HG03280 (cell line): ENCODE measurements around the gene LRP4.

Source experiments
- ATAC-seq: cut with Tn5 transposase; IDR thresholded peaks from one replicate; pipeline ENCODE4 v1.9.1; 2021; ENCODE audit warnings: mild to moderate bottlenecking, moderate library complexity; ENCODE audit not compliant: unreplicated experiment

The LRP4 gene

DNA sequence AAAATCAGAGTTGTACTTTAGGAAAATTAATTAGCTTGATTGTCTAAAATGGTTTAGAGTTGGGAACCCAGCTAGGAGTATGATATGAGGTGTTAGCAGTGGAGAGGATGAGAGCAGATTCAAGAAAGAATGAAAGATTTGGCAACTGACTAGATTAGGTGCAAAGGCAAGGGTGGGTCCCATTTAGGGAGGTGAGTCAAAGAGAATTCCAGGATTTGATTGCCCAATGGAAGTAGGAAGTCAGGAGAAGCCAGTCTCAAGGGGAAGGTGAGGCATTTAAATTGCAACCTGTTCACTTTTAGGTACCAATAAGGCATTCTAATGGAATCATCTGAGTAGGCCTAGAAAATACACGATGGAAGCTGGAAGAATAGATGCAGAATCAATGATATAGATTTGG is 68.7 kb downstream of the LRP4 start:
- no peak for ATAC-seq

DNA sequence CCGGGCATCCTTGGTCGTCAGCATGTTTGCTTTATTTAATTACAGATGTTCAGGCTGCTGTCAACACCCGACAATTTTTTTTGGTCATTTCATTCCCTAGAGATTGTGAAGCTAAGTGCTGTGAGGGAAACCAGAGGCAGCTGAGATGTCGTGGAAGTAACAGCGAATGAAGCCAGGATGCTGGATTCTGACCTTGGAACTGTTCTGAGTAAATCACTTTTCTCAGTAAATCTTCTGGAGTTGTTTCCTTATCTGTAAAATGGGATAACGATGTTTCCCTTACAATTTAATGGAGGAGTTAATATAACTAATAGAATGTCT is 71.9 kb downstream of the LRP4 start:
- ATAC-seq, result peak; percentile 3

DNA sequence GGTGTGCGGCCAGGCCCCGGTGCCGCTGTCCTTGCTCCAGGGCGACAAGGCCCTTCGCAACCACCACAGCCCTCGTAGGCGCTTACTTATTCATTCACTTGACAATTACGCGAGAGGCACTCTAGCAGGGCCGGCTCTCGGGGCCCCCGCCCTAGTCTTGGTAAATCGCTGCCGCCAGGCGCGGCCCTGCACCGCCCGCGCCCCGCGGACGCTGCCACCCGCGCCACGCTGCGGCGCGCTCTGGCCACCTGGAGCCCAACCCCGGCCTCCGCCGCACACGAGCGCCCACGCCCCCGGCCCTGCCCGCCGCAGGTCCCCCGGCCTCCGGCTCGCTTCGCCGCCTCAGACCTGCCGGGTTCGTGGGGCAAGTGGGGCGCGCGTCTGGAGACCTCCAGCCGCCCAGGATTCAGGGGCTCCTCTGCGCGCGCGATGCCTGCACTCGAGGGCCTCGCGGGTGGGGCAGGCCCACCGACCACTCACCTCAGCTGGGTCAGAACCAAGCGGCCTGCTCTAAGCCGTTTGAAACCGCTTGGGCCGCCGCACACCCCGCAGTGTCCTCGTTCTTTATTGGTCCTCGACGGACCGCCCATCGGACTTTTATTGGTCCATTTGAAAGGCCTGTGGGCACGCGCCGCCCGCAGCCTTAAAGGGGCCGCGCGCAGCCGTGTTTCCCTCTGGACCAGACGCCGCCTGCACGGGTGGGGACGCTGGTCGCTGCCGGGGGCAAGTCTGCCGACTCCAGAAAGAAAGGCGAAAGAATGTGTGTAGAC is 72.4 kb downstream of the LRP4 start, which contains the start of gene CKAP5:
TSS of gene CKAP5 (minus strand) at position 541 of the 770 bp plus-strand sequence. CDS start 25,049 bp downstream, outside the sequence.
- peak; percentile 95 for ATAC-seq

DNA sequence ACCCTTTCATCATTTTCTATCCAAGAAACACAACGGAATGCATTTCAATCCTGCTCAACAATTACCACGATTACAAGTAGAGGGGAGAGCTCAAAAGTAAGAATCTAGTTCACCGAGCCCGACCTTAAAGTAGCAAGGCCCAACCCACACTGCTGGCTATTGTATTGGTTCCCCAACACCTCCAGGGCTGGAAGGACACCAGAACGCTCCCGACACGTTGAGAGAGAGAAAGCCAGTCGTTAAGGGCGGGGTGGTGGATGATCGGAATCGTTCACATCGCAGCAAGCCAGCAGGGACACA is 73.0 kb downstream of the LRP4 start:
- ATAC-seq, result no peak

DNA sequence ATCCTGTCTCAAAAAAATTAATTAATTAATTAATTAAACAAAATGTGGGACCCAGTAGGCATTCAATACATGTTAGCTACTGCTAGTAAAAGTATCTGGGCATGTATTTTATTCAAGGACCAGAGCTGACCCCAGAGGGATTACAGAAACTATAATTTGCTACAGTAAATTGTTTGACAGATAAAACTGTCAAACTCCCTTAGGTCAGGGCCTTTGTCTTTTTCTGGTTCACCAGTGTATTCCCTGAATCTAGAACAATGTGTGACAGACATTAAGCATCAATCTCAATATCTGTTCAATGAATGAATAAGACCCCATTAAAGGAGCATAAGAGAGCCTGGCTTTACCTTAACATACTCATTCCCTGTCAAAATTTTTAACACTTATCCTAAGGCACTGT is 78.2 kb downstream of the LRP4 start:
- ATAC-seq, result no peak

DNA sequence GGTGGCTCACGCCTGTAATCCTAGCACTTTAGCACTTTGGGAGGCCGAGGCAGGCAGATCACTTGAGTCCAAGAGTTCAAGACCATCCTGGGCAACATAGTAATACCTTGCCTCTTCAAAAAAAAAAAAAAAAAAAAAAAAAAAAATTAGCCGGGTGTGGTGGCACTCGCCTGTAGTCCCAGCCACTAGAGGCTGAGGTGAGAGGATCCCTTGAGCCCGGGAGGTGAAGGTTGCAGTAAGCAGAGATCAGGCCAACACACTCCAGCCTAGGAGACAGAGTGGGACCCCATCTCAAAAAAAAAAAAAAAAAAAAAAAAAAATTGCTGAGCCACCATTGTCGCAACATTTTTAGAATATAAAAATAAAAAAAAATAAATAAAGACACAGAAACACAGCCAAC is 79.8 kb downstream of the LRP4 start:
- ATAC-seq, result no peak

DNA sequence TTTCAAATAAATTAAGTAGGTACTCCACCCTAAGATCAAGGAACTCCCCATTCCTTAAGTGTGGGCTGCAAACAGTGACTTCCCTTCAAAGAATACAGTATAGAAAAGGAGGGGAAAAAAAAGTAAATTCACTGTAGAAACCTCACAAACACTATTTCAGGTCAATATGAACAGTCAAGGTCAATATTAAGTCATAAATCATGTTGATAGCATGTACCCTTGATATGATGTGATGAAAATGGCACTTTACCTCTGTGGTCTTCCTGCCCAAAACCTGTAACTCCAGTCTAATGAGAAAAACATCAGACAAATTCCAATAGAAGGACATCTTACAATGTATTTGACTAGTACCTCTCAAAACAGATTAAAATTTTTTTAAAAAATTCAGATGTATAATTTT is 80.5 kb downstream of the LRP4 start:
- no peak for ATAC-seq

DNA sequence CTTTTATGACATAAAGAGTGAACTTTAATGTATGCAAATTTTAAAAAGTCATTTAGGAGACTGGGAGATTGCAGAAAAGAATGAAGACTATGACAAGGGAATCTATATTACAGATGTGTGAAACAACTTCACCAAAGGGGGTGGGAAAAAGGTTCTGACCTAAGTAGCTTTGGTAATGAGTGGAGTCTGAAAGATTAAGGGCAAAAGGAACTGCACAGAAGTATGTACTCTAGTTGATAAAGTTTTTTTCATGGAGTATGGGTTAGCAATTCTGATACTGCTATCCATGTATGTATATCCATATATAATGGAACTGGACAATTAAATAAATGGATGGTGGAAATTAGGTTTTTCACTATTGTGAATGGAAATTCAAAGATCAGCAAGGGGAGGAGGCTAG is 81.5 kb downstream of the LRP4 start:
- ATAC-seq, result no peak

DNA sequence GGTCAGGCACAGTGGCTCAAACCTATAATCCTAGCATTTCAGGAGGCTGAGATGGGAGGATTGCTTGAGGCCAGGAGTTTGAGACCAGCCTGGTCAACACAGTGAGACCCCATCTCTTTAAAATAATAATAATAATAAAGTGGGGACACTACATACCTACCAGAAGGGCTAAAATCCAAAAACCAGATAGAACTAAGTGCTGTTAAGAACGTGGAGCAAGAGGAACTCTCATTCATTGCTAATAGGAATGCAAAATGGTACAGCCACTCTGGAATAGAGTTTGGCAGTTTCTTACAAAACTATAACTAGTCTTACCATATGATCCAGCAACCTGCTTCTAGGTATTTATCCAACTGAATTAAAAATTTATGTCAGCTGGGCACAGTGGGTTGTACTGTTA is 81.9 kb downstream of the LRP4 start:
- ATAC-seq, result no peak

DNA sequence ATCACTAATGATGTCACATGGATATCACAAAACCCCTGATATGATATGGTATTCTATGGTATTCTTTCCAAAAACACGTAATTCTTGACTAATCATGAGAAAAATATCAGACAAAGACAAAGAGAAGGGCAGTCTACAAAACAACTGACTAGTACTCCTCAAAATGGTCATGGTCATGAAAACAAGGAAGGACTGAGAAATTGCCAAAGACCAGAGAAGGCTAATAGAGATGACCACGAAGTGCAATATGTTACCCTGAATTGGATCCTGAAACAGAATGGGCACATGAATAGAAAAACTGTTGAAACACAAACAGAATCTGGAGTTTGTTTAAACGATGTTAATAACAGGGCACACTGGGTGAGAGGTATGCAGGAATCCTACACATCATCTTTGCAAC is 82.5 kb downstream of the LRP4 start:
- ATAC-seq, result no peak

DNA sequence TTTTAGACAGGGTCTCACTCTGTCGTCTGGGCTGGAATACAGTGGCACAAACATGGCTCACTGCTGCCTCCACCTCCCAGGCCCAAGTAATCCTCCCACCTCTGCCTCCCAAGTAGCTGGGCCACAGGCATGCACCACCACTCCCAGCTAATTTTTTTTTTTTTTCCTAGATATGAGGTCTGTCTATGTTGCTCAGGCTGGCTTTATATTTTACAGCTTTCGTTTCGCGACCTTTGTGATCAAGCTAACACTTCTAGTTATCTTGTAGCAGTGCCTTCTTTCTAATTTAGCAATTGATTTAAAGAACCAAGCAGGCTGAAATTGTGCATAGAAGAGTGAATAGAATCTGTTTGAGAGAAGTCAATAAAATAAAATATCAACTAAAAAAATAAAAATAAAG is 83.5 kb downstream of the LRP4 start:
- ATAC-seq, result no peak

DNA sequence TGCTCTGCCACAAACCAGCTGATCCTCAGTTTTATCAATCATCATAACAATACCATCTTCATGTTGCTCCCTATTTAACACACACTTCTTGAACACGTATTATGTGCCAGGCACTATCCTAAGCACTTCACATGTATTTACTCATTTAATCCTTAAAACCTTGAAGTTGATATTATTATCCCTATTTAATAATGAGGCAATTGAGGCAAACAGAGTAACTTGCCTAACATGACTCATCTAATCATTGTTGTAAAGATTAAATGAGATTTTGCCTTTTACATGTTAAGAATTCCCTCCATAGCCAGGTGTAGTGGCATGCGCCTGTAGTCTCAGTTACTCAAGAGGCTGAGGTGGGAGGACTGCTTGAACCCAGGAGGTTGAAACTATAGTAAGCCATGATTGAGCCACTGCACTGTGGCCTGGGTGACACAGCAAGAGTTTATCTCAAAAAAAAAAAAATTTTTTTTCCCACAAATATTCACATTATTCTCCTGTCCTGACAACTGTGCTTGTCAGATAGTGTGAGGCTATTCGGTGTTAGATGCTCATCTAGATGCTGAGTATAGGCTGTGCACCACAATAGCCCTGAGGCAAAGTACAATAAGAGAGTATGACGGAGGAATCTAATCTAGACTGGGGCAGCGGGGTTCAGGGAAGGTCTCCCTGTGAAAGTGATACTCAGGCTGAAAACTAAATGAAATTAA is 85.7 kb downstream of the LRP4 start:
- ATAC-seq, result no peak

DNA sequence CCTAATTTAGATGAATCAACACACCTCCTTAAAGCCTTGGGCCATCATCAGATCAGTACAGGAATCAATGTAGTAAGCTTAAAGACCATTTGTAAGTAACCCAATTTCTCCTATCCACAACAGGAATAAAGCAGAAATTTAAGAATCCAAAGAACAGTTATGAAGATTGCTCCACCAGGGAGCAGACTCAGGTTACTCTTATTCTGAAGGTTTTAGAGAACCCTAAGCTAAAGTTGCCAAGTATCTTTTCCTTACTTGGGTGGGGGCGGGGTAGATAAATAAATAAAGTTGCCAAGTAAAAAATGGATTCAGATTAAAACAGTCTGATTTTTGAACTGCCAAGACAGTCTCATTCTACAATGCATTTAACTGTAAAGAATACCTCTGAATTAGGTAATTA is 90.4 kb downstream of the LRP4 start:
- ATAC-seq, result no peak

DNA sequence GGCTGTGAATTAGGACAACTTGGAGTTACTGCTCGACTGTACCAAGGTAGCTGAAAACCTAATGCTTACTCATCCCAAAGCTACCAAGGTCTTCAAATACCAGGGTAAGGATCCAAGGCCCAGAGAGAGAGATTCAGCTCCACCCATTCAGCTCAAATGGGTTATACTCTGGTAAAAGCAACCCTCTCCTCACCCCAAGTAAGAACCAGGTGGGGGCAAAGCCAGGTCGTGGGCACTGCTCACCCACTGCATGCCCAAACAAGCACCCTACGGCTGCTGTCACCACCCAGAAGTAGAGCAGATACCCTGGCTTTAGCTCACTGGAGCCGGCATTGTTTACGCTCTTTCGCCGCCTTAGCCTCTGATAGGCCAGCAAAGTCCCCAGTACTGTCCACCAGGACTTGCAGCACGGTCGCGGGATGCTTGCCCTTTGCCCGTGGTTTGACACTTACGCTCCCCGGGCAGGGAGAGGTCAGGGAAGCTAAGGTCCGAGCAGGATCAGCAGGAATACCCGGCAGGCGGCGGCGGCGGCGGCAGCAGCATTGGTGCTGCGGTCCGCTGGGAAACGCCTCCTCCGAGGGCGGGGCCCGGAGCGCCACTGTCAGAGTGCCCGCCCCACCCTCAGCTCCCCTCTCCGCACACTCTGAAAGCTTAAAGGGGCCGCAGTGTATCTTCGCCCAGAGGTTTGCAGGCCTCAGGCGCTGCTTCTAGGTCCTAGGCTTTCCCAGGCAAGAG is 91.9 kb downstream of the LRP4 start:
- ATAC-seq, result peak; percentile 99

DNA sequence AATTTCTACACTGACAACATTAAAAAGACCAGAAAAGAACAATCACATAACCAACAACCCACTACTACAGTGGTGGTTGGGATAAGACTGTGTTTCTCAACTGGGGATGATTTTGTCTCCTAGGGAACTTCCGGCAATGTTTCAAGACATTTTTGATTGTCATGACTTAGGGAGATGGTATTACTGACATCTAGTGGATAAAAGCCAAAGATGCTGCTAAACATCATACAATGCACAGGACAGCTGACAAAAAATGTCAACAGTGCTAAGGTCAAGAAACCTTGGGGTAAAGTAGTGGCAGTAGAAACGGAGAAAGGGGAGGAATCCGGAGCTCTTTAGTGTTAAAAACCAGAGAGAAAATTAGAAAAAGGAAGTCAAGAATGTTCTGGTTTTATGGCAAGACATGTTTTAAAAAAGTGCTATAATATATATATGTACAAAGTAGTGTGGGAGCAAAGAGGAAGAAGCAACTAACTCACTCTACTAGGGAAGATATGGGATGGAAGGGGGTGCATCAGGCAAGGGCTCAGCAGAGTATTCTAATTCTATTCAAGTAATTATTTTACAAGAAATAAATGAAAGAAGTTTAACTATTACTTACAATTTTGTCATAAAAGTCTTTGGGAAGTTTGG is 109.4 kb downstream of the LRP4 start:
- no peak for ATAC-seq
